Colonic mucosa (tissue), 4 donors: ENCODE data around the gene SEBOX. TPM values are rescaled to one million over a fixed set of nuclear protein-coding genes. Genes with fewer than 3 reads are reported as not detected.

Source experiments
- DNase-seq: peaks from one replicate; pipeline ENCODE4 v3.0.0-alpha.2; 2020
- H3K27ac ChIP-seq: fragments of 200-600 bp; one replicate; pipeline ENCODE4 v1.8.0; 2021
- H3K27me3 ChIP-seq: fragments of 200-600 bp; one replicate; pipeline ENCODE4 v1.8.0; 2021
- H3K36me3 ChIP-seq: fragments of 200-600 bp; one replicate; pipeline ENCODE4 v1.8.0; 2021
- H3K4me1 ChIP-seq: fragments of 200-600 bp; one replicate; pipeline ENCODE4 v1.8.0; 2021; ENCODE audit warnings: mild to moderate bottlenecking
- H3K4me3 ChIP-seq: fragments of 200-600 bp; one replicate; pipeline ENCODE4 v1.8.0; 2021
- H3K9ac ChIP-seq, 2 donors: one replicate each; pipeline ENCODE4 v1.7.0; 2013; ENCODE audit warnings: control low read depth in 2 of 2, low read depth in 2 of 2, low read length in 2 of 2
- H3K9me3 ChIP-seq: fragments of 200-600 bp; one replicate; pipeline ENCODE4 v1.8.0; 2021
- CTCF ChIP-seq: fragments of 200-600 bp; IDR thresholded peaks from one replicate; pipeline ENCODE4 v1.8.0; 2022; ENCODE audit warnings: antibody characterized with exemption, mild to moderate bottlenecking
- intact Hi-C: fragments of 100-400 bp; cut with DNase I; formaldehyde crosslinking; loops from one replicate; pipeline ENCODE4 v1.14.1; 2022
- microRNA-seq: library from miRNA; unstranded; fragments of <30 nt; microRNA quantifications from one replicate; pipeline ENCODE4, GENCODE V29; 2019
- total RNA-seq, 2 donors: library from RNA; stranded (reverse); fragmentation: NEBNext Ultra II Directional in 1 of 2; extraction: Animal tissue kit (Norgen Biotek cat#: 25700) in 1 of 2; gene quantifications; one replicate each; pipeline ENCODE4 v1.2.1, GENCODE V29; 2021
- donor health status: healthy.
- donor health status: DM: no; HTN: no; CAD: no.
- donor health status: DM: no; HTN: no; CAD: no.

SEBOX gene
- total RNA-seq, 2 donors from 2014 or later, result not detected

DNA sequence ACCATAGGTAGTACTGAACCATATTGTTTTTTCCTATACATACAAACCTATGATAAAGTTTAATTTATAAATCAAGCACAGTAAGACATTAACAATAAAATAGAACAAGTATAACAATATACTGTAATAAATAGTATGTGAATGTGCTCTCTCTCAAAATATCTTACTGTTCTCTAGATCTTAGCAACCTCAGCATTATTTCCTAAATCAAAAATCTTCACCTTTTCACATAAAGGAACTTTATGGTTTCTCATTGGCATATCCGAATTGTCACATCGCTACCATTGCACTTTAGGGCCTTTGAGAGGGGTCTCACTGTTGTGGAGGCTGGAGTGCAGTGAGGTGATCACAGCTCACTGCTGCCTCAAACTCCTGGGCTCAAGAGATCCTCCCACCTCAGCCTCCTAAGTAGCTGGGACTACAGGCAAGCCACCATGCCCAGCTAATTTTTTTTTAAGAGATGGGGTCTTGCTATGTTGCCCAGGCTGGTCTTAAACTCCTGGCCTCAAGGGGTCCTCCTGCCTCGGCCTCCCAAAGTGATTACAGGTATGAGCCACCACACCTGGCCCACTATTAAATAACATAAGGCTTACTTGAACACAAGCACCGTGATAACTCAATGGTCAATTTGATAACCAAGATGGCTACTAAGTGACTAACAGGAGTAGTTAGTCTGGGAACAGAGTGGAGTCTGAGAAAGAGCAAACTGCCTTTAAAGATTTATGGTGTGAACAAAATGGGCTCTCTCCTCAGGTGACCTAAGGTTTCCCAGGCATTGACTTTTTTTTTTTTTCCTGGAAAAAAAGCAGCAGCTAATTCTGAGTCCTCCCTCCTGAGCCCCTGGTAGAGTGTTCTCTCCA, 48.9 kb downstream of the SEBOX start:
- H3K9ac ChIP-seq, result no peak overlapping the region
- no peak overlapping the region for H3K4me3 ChIP-seq
- no peaks in the 10 kb centered on the region for H3K9me3 ChIP-seq
- H3K4me1 ChIP-seq, result no peaks in the 10 kb centered on the region
- DNase-seq, result no peak
- intact Hi-C loops, result no loop called here
- no peak for TF ChIP-seq CTCF
- no peaks in the 10 kb centered on the region for H3K27me3 ChIP-seq
- no peak overlapping the region for H3K27ac ChIP-seq
- no peaks in the 10 kb centered on the region for H3K36me3 ChIP-seq

- TF ChIP-seq CTCF, result no peak
- Histone ChIP-seq H3K9me3 (no peaks in the 10 kb centered on the region), H3K9ac (no peak overlapping the region), H3K36me3 (no peaks in the 10 kb centered on the region), H3K4me1 (no peaks in the 10 kb centered on the region), H3K27me3 (no peaks in the 10 kb centered on the region), H3K27ac (no peak overlapping the region), H3K4me3 (no peak overlapping the region)
- DNase-seq, result no peak
- intact Hi-C loops, result no loop called here
These were observed 51.2 kb downstream of the SEBOX start for GRCh38 chr17:28313841-28314240.

Small RNA genes within 50 kb of the gene (microRNA-seq; reads per million reads assigned to microRNA genes)
- not detected for gene MIR4723

Other genes starting within 250 kb of the SEBOX start
- 10 to 100 TPM; 37.2 to 38.5 TPM for gene TMEM97, start 46.0 kb downstream of the SEBOX start, total RNA-seq
- gene IFT20, start 29.7 kb downstream of the SEBOX start, total RNA-seq, result 10 to 100 TPM; 30.9 to 31.5 TPM
- 10 to 100 TPM; 29.6 to 39.8 TPM for gene TNFAIP1, start 29.4 kb downstream of the SEBOX start, total RNA-seq
- gene POLDIP2, start 7.7 kb downstream of the SEBOX start, total RNA-seq, result 100 to 1,000 TPM in 1 of 2 donors, 10 to 100 TPM in 1; 80.3 to 132 TPM
- 1 to 10 TPM in 1 of 2 donors, not detected in 1; 1.8 TPM for gene VTN, start 5.1 kb upstream of the SEBOX start, total RNA-seq
- 10 to 100 TPM in 1 of 2 donors, 1 to 10 TPM in 1; 7.7 to 10.8 TPM for gene SARM1, start 6.5 kb upstream of the SEBOX start, total RNA-seq
- 1 to 10 TPM; 4.3 to 5.4 TPM for gene SLC46A1, start 41.0 kb upstream of the SEBOX start, total RNA-seq
- gene SLC13A2, start 108.4 kb upstream of the SEBOX start, total RNA-seq, result 10 to 100 TPM; 24.7 to 40.5 TPM
- gene FOXN1, start 141.1 kb upstream of the SEBOX start, total RNA-seq, result under 1 TPM in 1 of 2 donors, not detected in 1; 0.32 TPM
- 10 to 100 TPM; 31.4 to 39.8 TPM for gene UNC119, start 187.4 kb upstream of the SEBOX start, total RNA-seq
- 10 to 100 TPM; 71.9 to 82.7 TPM for gene PIGS, start 206.3 kb upstream of the SEBOX start, total RNA-seq
- 100 to 1,000 TPM in 1 of 2 donors, 10 to 100 TPM in 1; 14.4 to 111 TPM for gene ALDOC, start 211.7 kb upstream of the SEBOX start, total RNA-seq
- gene SPAG5, start 233.8 kb upstream of the SEBOX start, total RNA-seq, result 10 to 100 TPM; 25.6 to 81.8 TPM
- 10 to 100 TPM in 1 of 2 donors, 1 to 10 TPM in 1; 3.2 to 16.2 TPM for gene RSKR, start 249.0 kb upstream of the SEBOX start, total RNA-seq